ENCODE measurements around the gene TMEM62. TPM values are rescaled to one million over a fixed set of nuclear protein-coding genes. Genes with fewer than 3 reads are reported as not detected.
"Not testable (repeated sequence)": the region's sequence is repeated elsewhere in the genome, so short reads cannot be mapped to it uniquely, and the experiment has no call there.

TMEM62 gene
- total RNA-seq, 2 experiments from 2014 or later, result 21.2 to 34.7 TPM

DNA sequence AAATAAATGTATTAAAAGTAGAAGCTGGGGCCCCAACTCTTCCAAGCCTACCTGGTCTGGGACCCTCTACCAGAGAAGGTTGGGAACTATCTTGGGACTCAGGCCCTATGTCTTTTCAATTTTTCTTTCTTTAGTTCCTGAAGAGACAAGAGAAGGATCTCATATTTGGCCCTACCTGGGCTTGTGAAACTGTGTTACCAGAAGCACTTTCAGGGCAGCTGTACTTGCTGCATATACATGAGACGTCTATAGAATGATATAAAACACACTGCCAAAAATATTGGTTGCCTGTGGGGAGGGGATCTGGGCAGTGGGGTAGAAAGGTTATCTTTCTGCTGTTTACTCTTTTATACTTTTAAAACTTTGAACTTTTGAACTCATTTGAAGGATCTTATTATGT lies 88.0 kb downstream of the TMEM62 start:
- CTCF ChIA-PET, result interaction anchor here (2.7 to 3.3 kb wide), 2 partner anchors 17 to 64 kb away, joined by 11 to 14 read pairs; no protein-coding TSS in a partner anchor
- no peaks in the 10 kb centered on the region for H3K9me3 Mint-ChIP-seq (ENCODE audit: low read depth)
- ATAC-seq, result no peak
- no peaks in the 10 kb centered on the region for H3K36me3 Mint-ChIP-seq
- no peak for DNase-seq
- H3K27ac Mint-ChIP-seq, result no peak overlapping the region
- peaks cover 27% of the 10 kb centered on the region for H3K27me3 Mint-ChIP-seq
- H3K4me1 Mint-ChIP-seq, result peaks cover 5% of the 10 kb centered on the region
- H3K4me3 Mint-ChIP-seq, result no peak overlapping the region

DNA sequence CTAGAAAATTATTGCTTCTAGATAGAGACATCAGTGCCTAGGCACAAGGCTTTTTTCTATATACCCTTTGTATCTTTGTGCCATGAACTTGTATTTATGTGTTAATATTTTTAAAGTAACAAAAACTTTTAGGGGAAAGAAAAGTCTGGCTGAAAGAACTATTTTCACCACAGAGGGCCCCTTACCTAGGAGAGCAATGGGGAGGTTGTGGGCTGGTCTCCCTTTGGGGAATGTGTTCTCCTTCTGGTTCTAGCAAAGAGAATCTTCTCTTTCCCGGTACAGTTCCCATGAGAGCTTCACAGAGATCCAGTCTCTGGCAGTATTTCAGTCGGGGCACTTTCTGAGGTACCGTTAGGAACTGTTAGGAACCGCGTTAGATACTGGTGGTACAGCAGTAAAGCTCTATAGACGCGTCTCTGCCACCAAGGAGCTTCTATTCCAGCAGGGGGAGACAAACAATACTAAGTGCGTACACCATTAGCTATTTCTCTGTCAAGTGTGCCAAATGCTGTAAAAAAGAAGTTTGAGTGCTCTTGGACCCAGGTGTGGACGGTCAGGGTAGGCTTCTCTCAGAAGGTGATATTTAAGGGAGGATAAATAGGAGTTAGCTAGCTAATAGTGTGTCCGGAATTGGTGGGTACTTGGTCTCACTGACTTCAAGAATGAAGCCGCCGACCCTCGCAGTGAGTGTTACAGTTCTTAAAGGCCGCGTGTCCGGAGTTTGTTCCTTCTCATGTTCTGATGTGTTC lies 92.0 kb downstream of the TMEM62 start:
- Mint-ChIP-seq H3K4me1 (peaks cover 5% of the 10 kb centered on the region), H3K36me3 (no peaks in the 10 kb centered on the region), H3K9me3 (ENCODE audit: low read depth) (no peaks in the 10 kb centered on the region), H3K27me3 (peaks cover 24% of the 10 kb centered on the region), H3K27ac (no peak overlapping the region), H3K4me3 (no peak overlapping the region)
- DNase-seq (peak; percentile 69), ATAC-seq (peak; percentile 95)
- CTCF ChIA-PET, result interaction anchor here (0.6 to 4.5 kb wide), 47 partner anchors 9 to 1555 kb away, joined by 3 to 157 read pairs (median 4); partner anchors contain the start of genes CCNDBP1, TGM5 and TGM7

DNA sequence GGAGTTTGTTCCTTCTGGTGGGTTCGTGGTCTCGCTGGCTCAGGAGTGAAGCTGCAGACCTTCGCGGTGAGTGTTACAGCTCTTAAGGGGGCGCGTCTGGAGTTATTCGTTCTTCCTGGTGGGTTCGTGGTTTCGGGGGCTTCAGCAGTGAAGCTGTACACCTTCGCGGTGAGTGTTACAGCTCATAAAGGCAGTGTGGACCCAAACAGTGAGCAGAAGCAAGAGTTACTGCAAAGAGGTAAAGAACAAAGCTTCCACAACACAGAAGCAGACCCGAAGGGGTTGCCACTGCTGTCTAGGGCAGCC lies 92.5 kb downstream of the TMEM62 start:
- peaks cover 24% of the 10 kb centered on the region for H3K27me3 Mint-ChIP-seq
- H3K4me3 Mint-ChIP-seq; ATAC-seq; H3K4me1 Mint-ChIP-seq; H3K27ac Mint-ChIP-seq; DNase-seq; H3K36me3 Mint-ChIP-seq; H3K9me3 Mint-ChIP-seq (ENCODE audit: low read depth): not testable (repeated sequence)
- CTCF ChIA-PET, result interaction anchor here (0.6 to 4.5 kb wide), 34 partner anchors 10 to 1555 kb away, joined by 3 to 157 read pairs (median 5); partner anchors contain the start of genes CCNDBP1, TGM5 and TGM7

DNA sequence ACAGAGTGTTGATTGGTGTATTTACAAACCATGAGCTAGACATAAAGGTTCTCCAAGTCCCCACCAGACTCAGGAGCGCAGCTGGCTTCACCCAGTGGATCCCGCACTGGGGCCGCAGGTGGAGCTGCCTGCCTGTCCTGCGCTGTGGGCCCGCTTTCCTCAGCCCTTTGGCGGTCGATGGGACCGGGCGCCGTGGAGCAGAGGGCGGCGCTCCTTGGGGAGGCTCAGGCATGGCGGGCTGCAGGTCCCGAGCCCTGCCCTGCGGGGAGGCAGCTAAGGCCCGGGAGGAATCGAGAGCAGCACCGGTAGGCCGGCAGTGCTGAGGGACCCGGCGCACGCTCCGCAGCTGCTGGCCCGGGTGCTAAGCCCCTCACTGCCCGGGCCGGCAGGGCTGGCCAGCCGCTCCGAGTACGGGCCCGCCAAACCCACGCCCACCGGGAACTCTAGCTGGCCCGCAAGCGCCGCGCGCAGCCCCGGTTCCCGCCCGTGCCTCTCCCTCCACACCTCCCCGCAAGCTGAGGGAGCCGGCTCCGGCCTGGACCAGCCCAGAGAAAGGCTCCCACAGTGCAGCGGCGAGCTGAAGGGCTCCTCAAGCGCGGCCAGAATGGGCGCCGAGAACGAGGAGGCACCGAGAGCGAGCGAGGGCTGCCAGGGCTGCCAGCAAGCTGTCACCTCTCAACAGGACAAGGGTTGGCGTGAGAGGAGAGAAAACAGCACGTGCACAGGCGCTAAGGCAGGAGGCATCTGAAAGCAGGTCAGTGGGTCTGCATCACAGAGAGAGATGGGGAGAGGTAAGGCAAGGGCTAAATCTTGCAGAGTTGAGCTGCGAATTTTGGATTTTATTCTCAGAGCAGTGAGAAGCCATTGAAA lies 93.3 kb downstream of the TMEM62 start:
- CTCF ChIA-PET, result interaction anchor here (0.6 to 4.5 kb wide), 22 partner anchors 9 to 1556 kb away, joined by 3 to 157 read pairs (median 8); partner anchors contain the start of gene TGM5
- Mint-ChIP-seq H3K4me3 (no peak overlapping the region), H3K9me3 (ENCODE audit: low read depth) (no peaks in the 10 kb centered on the region), H3K27ac (no peak overlapping the region), H3K27me3 (peaks cover 20% of the 10 kb centered on the region), H3K4me1 (peaks cover 5% of the 10 kb centered on the region), H3K36me3 (no peaks in the 10 kb centered on the region)
- DNase-seq, result no peak
- ATAC-seq, result no peak

DNA sequence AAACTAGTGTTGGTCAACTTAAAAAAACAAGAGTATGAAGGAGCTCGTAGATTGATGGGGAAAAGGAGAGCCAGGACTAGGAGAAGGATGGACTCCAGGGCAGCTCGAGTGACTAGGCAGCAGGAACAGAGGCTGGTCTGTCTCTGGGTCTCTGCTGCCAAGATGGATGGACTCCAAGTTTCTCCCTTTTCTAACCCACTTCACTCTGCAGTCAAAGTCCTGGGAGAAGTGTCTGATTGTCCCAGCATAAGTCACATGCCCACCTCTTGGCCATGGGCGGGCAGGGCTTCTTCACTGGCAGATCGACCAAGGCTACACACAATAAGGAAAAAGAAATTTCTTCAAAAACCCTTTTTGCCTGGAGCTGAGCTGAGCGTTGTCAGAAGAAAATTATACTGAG lies 96.6 kb downstream of the TMEM62 start:
- ATAC-seq, result no peak
- no peak for DNase-seq
- CTCF ChIA-PET, result interaction anchor here (0.6 to 2.3 kb wide), 4 partner anchors 21 to 56 kb away, joined by 3 to 16 read pairs (median 5); no protein-coding TSS in a partner anchor
- Mint-ChIP-seq H3K4me3 (no peak overlapping the region), H3K36me3 (no peaks in the 10 kb centered on the region), H3K4me1 (peaks cover 11% of the 10 kb centered on the region), H3K27ac (no peak overlapping the region), H3K27me3 (peaks cover 11% of the 10 kb centered on the region), H3K9me3 (ENCODE audit: low read depth) (no peaks in the 10 kb centered on the region)

DNA sequence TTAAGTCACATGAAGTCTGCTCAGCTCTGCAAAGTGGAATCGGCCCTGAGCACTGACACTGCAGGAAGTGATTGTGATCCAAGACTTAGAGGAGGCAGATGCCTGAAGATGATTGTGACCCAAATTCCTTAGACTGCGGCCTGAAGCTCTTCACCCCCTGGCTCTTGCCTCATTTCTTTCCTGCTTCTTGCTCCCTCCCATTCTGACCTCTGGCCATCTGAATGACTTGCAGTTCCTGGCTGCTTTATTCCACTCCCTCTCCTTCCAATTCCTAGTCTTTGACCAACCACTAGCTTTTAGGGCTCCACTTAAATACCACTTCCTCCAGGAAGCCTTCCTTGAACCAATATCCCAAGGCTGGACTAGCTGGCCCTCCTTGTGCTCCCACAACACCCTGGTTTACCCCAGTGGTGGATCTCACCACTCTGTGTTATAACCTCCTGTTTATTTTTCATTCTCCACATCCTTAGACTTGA lies 97.3 kb downstream of the TMEM62 start:
- no peak for DNase-seq
- CTCF ChIA-PET, result interaction anchor here (1.0 to 1.4 kb wide), 2 partner anchors 49 to 55 kb away, joined by 4 read pairs; no protein-coding TSS in a partner anchor
- no peak for ATAC-seq
- H3K36me3 Mint-ChIP-seq, result no peaks in the 10 kb centered on the region
- peaks cover 8% of the 10 kb centered on the region for H3K4me1 Mint-ChIP-seq
- no peak overlapping the region for H3K4me3 Mint-ChIP-seq
- no peaks in the 10 kb centered on the region for H3K9me3 Mint-ChIP-seq (ENCODE audit: low read depth)
- H3K27me3 Mint-ChIP-seq, result peaks cover 11% of the 10 kb centered on the region
- no peak overlapping the region for H3K27ac Mint-ChIP-seq

DNA sequence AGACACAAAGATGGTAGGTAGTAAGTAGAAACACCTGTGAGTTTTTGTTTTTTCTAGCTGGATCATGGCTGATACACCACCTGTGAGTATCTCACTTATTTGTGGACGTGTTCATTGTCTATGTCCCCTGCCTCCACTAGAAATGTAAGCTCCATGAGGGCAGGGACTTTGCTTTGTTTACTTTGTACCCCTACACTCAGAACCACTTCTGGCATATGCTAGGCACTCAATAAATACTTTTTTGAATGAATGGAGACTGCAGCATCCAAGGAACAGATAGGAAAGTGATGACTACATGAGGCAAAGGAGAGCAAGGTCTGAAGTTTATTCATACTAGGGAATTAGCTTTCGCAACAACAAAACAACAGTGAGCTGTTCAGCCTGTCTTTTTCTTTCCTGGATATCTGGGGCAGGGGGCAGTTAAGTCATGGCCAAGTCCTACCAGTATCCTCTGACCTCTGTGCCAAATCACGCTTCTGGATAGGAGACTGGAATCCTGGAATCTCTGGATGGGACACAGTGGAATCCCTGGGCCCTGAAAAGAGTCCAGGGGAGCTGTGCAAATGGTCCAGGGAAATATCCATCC lies 99.0 kb downstream of the TMEM62 start:
- Mint-ChIP-seq H3K27ac (no peak overlapping the region), H3K9me3 (ENCODE audit: low read depth) (no peaks in the 10 kb centered on the region), H3K4me1 (peaks cover 5% of the 10 kb centered on the region), H3K4me3 (no peak overlapping the region), H3K36me3 (no peaks in the 10 kb centered on the region), H3K27me3 (peaks cover 11% of the 10 kb centered on the region)
- no peak for DNase-seq
- ATAC-seq, result no peak
- CTCF ChIA-PET, result interaction anchor here (0.8 to 1.5 kb wide), 3 partner anchors 9 to 53 kb away, joined by 3 to 5 read pairs (median 3); no protein-coding TSS in a partner anchor

Other genes with a start within 250 kb of the TMEM62 start
- gene TTBK2, start 212.8 kb upstream of the TMEM62 start, total RNA-seq, result 10 to 100 TPM; 12.9 to 20.0 TPM
- 10 to 100 TPM; 34.9 to 42.1 TPM for gene UBR1, start 27.5 kb upstream of the TMEM62 start, total RNA-seq
- gene CCNDBP1, start 51.8 kb downstream of the TMEM62 start, total RNA-seq, result 10 to 100 TPM; 60.5 to 78.4 TPM
- not detected for gene EPB42, start 87.4 kb downstream of the TMEM62 start, total RNA-seq
- 1 to 10 TPM in 1 of 2 experiments, under 1 TPM in 1; 0.91 to 1.1 TPM for gene TGM5, start 133.3 kb downstream of the TMEM62 start, total RNA-seq
- gene TGM7, start 168.7 kb downstream of the TMEM62 start, total RNA-seq, result not detected
- gene LCMT2, start 197.0 kb downstream of the TMEM62 start, total RNA-seq, result 10 to 100 TPM in 1 of 2 experiments, 1 to 10 TPM in 1; 9.6 to 12.3 TPM
- 10 to 100 TPM; 31.2 to 34.7 TPM for gene ZSCAN29, start 237.5 kb downstream of the TMEM62 start, total RNA-seq
- gene TUBGCP4, start 237.5 kb downstream of the TMEM62 start, total RNA-seq, result 10 to 100 TPM; 38.9 to 49.9 TPM